Activated CD8-positive, alpha-beta memory T cell treated with anti-CD3 and anti-CD28 coated beads, Interleukin-2, amount 50 U/mL, for 1 hour (primary cell): ENCODE results near the gene CST6.
A peak's percentile ranks its signal among the peaks of the same experiment; 100 is the strongest.
"Not testable (repeated sequence)": the region's sequence is repeated elsewhere in the genome, so short reads cannot be mapped to it uniquely, and the experiment has no call there.

Experiments
- DNase-seq: peaks from one replicate; pipeline ENCODE4 v3.0.0-alpha.2; 2020; ENCODE audit errors: extremely low read depth

CST6 gene

DNA sequence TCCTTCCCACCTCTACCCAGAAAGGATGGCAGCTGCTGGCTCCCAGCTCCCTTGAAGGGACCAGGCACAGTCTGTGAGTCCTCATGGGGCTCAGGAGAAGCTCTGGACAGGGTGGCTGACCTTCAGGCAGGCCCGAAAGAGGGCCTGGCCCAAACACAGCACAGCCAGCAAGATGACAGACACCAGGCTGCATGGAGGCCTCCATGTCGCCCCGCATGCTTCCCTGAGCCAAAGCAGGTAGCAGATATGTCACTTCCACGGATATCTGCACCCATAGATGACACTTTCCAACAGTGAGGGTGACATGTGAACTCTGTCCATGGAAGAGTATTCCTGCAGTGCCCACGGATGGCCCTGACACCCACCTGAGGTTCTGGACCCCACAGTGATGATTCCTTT, 28.2 kb upstream of the CST6 start:
- DNase-seq = no peak

DNA sequence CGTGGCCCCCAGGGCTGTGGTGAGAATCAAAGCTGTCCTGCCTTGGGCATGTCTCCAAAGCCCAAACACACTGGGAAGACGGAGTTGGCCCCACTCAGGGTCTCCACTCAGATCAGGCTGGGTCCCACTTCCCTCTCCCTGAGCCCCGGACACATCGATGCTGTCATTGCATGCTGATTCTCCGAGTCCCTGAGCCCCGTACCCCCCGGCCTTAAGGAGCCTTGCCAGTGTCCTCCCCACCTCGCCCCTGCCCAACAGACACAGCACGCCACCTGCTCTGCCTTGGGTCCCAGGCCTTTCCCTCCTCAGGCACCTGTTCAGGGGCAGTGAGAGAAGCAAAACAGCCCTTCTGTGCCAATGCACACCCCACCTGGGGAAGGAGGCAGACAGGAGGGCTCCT, 24.5 kb upstream of the CST6 start:
- DNase-seq = no peak

DNA sequence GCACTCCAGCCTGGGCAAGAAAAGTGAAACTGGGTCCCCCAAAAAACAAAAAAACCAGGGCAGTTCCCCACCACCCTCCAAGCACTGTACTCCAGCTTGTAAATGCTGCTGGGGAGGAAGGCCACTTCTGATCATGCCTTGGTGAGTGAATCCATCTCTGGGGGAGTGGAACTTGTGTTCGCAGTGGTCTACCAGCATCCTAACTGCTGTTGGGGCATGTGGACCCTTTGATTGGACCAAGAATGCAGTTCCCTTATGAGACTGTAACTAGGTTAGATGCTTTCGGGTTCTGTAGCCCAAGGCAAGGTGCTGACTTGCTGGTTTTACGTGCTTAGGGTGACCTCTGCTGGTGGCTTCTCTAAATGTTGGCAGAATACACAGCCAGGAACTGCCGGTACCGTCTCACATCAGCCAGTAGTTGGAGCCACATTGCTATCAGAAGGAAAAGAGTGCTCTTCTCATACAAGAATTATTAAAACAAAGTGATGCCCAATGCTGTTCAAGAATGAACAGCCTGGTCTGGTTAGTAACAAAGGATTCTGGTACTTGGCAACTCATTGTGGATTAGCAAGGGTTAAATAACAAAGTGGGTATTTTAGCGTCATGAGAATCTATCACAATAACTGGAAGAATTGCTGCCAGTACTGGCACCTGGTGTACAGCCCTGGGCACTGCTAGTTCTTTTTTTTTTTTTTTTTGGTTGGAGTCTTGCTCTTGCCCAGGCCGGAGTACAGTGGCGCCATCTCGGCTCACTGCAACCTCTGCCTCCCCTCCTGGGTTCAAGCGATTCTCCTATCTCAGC, 22.8 kb upstream of the CST6 start:
- peak; percentile 86 for DNase-seq

DNA sequence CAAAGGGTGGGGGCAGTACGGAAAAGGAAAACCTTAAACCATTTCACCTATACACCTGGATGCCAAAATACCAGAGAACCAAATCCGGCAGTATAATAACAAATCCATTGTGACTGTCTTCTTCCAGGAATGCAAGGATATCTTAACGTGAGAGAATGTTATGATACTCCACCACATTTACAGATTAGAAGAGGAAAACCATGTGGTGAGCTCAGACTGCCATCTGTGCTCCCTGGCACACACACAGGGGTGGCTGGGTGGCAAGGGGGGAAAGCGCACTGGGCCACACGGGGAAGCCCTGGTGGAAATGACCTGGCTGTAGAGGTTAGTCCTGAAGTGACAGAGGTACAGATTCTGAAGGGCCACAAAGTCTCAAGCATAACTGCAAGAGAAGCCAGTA, 19.8 kb upstream of the CST6 start:
- no peak for DNase-seq

DNA sequence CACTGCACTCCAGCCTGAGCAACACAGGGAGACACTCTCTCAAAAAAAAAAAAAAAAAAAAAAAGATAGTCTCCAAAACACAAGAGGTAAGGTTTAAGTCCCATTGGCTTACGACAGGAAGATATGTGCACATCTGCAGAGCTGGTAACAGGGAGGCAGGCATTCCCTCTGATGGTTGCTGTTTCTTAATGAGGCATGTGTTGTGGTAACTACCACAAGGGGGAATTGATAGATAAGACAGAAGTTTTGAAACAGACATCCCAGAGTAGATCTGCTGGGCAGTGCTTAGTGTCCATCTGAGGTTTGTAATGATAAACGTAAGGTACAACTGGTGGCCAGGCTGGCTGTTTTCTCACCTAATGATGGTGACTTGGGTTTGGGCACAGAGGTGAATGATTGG, 14.5 kb upstream of the CST6 start:
- no peak for DNase-seq

DNA sequence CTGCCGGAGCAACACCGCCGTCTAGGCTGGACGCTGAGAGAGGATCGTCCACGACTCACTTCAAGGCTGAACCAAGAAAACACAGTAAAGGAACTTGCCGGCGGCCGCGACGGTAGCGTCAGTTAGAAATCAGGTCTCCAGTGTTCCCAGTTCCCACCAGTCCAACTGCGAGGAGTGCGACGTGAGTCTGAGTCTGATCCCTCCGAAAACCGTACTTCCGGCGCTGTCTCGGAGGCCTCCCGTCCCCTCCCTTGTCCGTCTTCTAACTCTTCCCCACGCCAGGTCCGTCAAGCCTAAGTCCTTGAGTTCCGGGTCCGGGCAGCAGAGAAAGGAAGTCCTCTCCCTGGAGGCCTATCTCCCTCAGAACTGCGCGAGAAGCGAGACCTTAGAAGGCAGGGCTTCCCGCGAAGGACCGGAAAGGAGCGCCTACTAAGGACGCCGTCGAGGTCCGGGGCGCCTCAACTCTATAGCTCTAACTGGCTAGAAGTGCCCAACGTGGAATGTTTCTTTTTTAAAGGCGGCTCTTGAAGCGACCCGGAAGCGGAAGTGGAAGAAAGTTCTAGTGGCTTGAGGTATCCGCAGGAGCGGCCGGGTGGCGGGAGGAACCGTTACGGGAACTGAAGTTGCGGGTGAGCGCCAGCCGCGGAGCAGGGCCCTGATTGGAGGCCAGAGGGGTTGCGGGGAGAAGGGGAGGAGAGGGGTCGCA, 9.7 kb upstream of the CST6 start, which contains the start of the genes BANF1 and EIF1AD:
Gene BANF1 (plus strand): TSS at position 562 of the 706 bp plus-strand sequence. CDS start 748 bp downstream, outside the sequence.
Gene EIF1AD (minus strand): TSS at position 216 of the 706 bp plus-strand sequence. CDS start 1,768 bp downstream, outside the sequence.
- peak; percentile 86 for DNase-seq

DNA sequence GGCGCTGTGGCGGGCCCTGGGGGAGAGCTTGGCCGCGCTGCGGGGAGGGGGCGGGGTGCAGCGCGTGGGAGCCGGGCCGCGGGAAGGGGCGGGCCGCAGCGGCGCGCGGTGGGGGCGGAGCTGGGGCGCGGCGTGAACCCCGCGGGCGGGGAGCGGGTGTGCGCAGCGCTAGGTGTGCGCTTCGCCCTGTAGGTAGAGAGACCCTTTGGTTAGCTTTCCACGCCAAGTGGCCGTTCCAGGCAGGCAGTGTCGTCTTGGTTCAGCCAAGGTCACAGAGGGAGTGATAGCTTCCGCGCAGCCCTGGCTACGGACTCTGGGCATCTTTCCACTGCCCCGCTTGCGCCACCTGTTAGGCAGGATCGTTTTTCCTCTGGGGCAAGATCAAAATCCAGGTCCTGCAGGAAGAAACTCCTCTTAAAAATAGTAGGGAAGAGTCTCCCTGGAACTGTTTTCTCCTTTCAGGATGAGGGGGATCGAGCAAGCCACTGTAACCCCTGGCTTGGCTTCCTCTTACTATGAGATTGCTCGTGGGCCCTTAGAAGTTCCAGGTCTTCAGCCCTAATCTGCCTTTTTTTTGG, 9.1 kb upstream of the CST6 start:
- DNase-seq = no peak

DNA sequence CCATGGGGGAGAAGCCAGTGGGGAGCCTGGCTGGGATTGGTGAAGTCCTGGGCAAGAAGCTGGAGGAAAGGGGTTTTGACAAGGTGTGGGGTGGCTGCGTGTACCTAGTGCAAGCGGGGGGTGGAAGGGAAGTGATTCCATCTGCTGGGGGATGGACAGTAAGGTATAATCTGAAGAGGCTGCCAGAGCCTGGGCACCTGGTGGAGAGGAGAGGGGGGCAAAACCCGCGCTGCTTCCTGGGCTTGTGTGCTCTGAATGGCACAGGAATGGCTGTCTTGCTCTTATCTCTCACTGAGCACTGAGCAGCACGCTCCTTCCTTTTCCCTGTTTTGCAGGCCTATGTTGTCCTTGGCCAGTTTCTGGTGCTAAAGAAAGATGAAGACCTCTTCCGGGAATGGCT, 8.5 kb upstream of the CST6 start:
- no peak for DNase-seq

DNA sequence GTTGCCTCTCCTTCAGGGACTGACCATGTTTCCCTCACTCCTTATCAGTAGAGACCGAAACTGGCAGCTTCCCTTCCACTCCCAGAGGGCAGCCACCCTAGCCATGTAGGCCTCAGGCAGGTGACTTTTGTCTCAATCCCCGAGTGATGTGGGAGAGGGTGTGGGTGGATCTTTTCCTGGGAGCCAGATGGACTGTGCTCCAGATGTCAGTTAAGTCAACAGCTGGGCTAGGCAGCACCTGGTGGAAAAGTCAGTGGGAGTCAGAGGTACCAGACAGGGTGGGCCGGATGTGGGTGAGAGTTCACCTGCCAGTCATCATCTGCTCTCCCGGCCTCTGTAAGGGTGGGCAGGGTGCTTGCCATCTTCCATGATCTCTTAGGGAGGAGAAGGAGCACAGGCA, 7.6 kb upstream of the CST6 start:
- no peak for DNase-seq

DNA sequence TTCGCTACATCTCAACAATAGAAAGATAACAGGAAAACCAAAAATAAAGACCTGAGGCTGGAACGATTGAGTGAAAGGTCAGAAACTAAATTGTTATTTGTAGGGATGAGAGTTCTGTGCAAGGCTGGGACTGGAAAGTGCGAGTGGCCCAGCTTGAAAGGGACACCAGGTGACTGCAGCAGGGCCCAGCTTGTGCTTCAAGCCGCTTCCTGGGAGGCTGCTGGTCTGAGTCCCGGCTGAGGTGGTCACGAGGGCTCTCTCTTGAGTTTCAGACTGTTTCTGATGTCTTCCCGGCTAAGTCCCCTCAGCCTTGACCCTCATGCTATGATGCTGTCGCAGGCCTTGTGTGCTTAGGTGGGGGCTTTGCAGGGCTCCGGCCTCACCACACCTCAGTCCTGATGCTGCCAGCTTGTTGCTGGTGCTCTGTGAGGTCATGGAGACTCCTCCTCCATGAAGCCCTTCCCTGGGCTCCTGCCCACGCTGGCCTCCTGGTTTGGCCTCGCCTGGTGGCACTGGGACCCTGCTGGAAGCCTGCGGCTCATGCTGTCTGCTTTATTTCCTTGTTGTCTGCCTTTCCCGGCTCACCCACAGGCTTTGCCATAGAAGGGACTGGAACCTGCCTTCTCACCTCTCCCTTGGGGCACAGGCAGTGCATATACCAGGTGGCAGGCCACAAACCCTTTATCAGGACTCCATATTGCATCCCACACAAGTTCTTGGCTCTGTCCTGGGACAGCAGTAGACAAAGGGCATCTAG, 5.5 kb upstream of the CST6 start:
- DNase-seq = no peak

DNA sequence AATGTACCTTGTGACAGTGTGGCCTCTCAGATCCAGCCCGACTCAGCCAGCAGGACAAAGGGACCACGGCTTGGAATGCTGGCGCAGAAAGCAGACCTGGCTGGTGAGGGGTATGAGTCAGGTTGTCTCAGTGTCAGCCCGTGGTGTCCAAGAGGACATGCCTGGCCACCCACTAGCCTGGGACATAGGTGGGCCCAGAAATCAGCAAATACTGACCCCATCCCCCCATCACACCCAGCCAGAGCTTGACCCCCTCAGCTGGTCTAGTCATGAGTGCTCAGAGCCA, 5.0 kb upstream of the CST6 start:
- no peak for DNase-seq

DNA sequence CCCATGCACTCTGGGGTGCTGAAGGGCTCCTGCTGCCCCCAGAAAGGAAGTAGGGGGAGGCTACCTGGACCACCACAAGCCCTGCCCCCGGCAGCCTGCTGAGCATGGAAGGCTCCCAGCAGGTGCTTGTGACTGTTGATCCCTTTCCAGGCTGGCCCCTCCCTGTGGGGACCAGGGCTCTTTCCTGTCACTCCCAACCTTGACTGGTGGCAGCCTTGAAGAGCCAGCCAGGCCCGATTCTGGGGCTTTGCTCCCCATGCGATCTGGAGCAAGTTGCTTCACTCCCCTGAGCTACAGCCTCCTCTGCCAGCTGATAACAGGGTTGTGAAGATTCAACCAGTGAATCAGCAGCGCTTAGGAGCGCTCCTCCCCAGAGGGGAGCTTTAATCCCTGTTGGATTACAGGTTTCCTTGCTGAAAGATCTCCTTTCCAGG, 4.6 kb upstream of the CST6 start:
- DNase-seq = no peak

DNA sequence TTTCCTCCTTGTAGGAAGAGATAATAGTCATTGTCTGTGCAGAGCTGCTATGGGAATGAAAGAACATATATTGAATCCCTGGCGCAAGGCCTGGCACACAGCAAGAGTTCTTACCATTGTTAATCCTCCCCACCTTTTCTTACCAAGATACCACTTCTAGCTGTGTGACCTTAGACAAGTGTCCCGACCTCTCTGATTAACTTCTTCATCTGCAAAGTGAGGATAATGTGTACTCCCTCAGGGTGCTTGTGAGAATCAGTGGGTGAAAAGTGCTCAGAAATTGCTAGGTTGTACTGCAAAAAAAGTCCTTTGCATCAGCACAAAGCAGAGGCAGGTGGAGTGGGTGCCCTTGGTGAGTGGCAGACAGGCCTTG, 3.7 kb upstream of the CST6 start:
- DNase-seq = no peak

DNA sequence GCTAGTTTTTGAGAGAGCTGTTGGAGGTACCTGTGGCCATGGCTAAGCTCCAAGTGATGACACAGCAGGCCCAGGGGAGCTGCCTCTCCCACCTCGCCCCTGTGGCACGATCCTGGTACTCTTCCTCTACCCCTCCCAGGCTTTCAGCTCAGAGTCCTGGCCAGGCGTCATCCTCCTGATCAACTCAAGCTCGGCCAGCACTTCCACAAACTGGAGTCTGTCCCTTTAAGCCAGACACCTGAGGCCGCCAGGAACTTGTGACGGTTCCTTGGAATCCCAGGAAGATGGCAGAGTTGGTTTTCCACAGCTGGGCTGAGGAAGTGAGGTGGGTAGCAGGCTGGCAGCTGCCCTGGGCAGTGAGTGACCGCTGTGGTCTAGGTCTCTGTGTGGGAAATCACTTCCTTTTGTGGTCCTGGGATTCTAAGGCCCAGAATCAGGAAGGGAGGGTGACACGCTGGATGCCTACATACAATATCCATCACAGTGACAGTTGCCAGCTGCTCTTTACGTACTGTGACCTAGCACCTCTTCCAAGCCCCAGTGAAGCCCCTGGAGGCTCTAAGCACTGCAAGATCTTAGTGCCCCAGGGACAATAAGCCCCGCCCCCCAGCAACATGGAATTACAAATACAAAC, 3.2 kb upstream of the CST6 start:
- DNase-seq = no peak

DNA sequence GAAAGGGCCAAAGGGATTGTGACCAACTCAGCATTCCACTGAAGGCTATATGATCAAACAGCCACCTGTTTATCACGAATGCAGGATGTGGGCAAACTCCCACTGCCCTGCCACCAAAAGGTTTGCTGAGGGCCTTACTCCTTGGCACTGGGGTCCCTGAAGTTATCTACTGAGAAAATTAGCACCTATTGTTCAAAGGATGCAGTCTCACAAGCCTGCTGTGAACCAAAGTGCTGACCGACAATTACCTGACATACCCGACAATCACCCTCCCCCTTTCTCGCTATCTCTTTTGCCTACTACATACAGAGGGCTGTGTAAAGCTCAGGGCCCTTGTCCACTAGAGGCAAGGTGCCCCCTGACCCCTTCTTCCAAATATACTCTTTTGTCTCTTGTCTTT, 1.8 kb upstream of the CST6 start:
- not testable (repeated sequence) for DNase-seq

DNA sequence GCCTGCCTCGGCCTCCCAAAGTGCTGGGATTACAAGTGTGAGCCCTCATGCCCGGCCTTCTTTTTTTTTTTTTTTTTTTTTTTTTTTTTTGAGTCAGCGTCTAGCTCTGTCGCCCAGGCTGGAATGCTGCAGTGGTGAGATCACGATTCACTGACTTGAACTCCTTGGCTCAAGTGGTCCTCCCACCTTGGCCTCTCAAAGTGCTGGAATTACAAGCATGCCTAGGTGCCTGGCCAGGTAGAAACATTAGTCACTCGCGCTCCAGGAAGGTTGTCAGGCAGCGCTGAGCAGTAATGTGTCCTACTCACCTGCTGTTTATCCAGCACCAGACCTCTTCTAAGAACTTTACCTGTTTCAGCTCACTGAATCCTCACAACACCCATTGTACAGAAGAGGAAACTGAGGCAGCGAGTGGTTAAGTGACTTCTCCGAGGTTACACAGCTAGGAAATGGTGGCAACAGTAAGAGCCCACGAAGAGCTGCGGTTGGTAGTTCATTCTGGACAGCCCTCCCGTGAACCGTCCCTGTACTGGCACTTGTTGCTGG, 496 bp upstream of the CST6 start:
- no peak for DNase-seq

DNA sequence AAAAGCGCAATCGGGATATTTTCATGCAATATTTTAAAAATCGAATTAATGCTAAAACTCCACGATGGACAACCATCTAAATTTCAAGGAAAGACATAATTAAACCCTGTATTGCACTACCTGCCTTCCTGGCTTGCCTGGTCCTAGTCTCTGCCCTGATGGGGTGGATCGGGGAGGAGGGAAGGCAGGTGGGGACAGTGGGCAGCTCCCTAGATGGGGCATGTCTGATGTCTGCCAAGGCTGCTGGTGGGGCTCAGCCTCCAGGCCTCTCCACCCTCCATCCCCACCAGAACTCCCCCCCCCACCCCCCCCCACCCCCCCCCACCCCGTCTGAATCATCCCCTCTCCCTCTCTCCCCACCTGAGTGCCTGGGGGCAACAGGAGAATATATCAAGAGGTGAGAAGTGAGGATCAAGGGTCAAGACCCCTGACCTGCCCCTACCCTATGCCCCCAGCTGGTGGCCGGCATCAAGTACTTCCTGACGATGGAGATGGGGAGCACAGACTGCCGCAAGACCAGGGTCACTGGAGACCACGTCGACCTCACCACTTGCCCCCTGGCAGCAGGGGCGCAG, 650 bp downstream of the CST6 start:
- no peak for DNase-seq

DNA sequence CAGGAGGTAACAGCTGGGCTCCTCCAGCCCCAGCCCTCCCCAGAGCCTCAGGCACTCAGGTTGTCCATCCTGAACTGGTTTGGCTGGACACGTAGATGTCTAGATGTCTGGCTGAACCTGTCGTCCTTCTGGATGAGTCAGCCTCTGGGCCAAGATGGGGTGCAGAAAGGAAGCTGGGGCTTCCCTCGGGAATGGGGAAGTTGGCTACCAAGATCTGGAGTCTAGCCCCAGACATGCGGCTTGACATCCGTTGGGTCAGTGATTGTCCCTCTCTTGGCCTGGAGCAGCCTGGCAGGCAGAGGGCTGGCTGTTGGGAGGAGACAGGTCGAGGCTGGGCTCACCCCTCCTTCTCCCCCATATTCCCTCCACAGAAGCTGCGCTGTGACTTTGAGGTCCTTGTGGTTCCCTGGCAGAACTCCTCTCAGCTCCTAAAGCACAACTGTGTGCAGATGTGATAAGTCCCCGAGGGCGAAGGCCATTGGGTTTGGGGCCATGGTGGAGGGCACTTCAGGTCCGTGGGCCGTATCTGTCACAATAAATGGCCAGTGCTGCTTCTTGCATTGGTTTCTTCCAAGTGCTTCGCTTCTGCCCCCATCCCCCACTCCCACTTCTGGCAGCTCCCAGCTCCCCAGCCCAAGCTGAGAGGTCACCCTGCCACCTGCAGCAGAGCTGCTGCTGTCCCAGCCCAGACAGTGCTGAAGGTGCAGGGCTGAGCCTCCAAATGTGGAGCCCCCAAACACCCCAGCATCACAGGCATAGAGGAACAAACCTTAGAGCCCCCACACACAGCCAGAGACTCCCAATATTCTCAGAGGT, 1.3 kb downstream of the CST6 start:
- no peak for DNase-seq

DNA sequence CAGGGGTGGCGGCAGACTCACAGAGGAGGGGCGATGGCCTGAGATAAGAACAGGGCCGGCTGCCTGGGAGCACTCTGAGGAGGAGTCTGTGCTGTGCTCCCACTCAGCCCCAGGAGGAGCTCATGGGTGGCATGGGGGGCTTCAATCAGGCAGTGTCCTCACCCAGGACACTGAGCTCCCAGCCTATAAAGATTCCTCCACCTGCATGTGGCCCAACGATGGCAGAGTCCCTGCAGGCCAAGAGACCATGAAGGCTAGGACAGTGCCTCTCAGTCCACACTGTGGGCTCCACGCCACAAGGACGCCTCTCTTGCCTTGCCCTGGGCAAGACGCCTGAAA, 1.9 kb downstream of the CST6 start:
- DNase-seq = no peak

DNA sequence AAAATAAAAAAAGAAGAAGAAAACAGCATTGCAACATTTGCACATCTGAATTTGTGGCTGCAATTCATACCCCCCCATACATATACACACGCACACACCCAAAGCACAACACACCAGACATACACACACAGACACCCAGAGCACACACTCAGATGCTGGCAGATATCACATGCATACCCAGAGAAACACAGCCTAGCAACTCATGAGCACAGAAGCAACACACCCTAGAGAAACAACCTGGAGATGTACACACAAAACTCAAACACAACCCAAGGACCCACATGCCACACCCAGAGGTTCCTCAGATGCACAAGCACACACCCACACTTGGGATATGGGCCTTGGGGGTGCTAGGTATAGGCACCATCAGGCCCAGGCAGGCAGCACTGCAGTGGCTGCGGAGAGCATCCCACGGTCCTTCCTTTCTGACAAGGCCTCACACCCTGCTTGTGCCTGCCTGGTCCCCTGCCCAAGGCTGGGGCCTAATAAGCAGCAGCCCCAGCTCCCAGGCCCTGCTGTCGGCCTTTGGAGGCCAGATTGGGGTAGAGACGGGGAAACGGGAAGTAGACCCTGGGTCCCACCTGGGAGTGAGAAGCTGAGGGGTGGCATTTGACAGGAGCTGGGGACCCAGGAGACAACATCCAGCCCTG, 3.1 kb downstream of the CST6 start:
- no peak for DNase-seq
